Activated CD4-positive, CD25-positive, alpha-beta regulatory T cell treated with anti-CD3 and anti-CD28 coated beads, Interleukin-2, amount 50 U/mL, for 16 hours (primary cell): ENCODE measurements around the gene SPRY4.
"Not testable (repeated sequence)": the region's sequence is repeated elsewhere in the genome, so short reads cannot be mapped to it uniquely, and the experiment has no call there.

Experiments used
- DNase-seq: peaks from one replicate; pipeline ENCODE4 v3.0.0-alpha.2; 2020; ENCODE audit warnings: low read depth, low spot score

SPRY4 gene

GRCh38 chr5:142334538-142334937 lies 9.7 kb upstream of the SPRY4 start:
- no peak for DNase-seq

GRCh38 chr5:142333749-142334148 lies 8.9 kb upstream of the SPRY4 start:
- DNase-seq, result not testable (repeated sequence)

- DNase-seq, result no peak
Observed at GRCh38 chr5:142330444-142330843, 5.6 kb upstream of the SPRY4 start.

- DNase-seq, result no peak
Observed at GRCh38 chr5:142330026-142330425, 5.2 kb upstream of the SPRY4 start.

GRCh38 chr5:142327111-142327842 lies 2.5 kb upstream of the SPRY4 start:
- DNase-seq, result no peak

- no peak for DNase-seq
Observed at GRCh38 chr5:142326480-142326938, 1.7 kb upstream of the SPRY4 start.

- no peak for DNase-seq
Observed at GRCh38 chr5:142325725-142326479, 1.1 kb upstream of the SPRY4 start.

GRCh38 chr5:142324136-142324870 lies 518 bp downstream of the SPRY4 start:
- DNase-seq, result no peak

- no peak for DNase-seq
Observed at GRCh38 chr5:142323480-142324135, 1.2 kb downstream of the SPRY4 start.

GRCh38 chr5:142322747-142323479 lies 1.9 kb downstream of the SPRY4 start:
- no peak for DNase-seq

- DNase-seq, result no peak
Observed at GRCh38 chr5:142322403-142322746, 2.4 kb downstream of the SPRY4 start.

- DNase-seq, result no peak
Observed at GRCh38 chr5:142320851-142321560, 3.8 kb downstream of the SPRY4 start.

GRCh38 chr5:142320430-142320738 lies 4.4 kb downstream of the SPRY4 start:
- no peak for DNase-seq

GRCh38 chr5:142319560-142320429 lies 5.0 kb downstream of the SPRY4 start:
- no peak for DNase-seq

GRCh38 chr5:142319105-142319504 lies 5.7 kb downstream of the SPRY4 start:
- no peak for DNase-seq

- DNase-seq, result no peak
Observed at GRCh38 chr5:142317753-142318152, 7.1 kb downstream of the SPRY4 start.

GRCh38 chr5:142317173-142317572 lies 7.6 kb downstream of the SPRY4 start:
- DNase-seq, result no peak

GRCh38 chr5:142316681-142317080 lies 8.1 kb downstream of the SPRY4 start:
- no peak for DNase-seq

GRCh38 chr5:142316051-142316450 lies 8.8 kb downstream of the SPRY4 start:
- DNase-seq, result no peak
